ENCODE results near the gene WDTC1. TPM values are rescaled to one million over a fixed set of nuclear protein-coding genes. Genes with fewer than 3 reads are reported as not detected.

Gene WDTC1
- total and polyA plus RNA-seq, 2 of the 8 experiments (the other 6 are each of a cell fraction or from before 2014, with no cell fraction given): 7.5 to 18.7 TPM

GRCh38 chr1:27306892-27307761 is 72.7 kb downstream of the WDTC1 start:
- Histone ChIP-seq H3K9ac (replicated peaks in 1 of 4; ENCODE audit: extremely low read depth in 1 of 4, low read depth in 3 of 4, low read length in 3 of 4) (no peak overlapping the region), H4K91ac (replicated peaks; ENCODE audit: insufficient read length, low read length) (peak overlapping the region; percentile 49), H3K27ac (ENCODE audit: low read depth, low read length) (peak overlapping the region; percentile 57; the same call in 1 of the 2 replicates), H4K8ac (ENCODE audit: extremely low read depth, insufficient read depth, low read length) (peak overlapping the region; percentile 81; the same call in 1 of the 2 replicates), H2AFZ (ENCODE audit: low read length) (no peak overlapping the region), H3K36me3 (ENCODE audit: control insufficient read depth in 2 of 4, insufficient read depth in 4 of 4, low read length in 3 of 4) (no peaks in the 10 kb centered on the region), H3K23me2 (ENCODE audit: low read depth, low read length) (0 out of 2 replicates have a peak, but pooled peaks cover 3% of the 10 kb centered on the region), H2BK5ac (ENCODE audit: low read depth, low read length) (peak overlapping the region; percentile 96), H3K27me3 (replicated peaks in 1 of 4; ENCODE audit: control insufficient read depth in 3 of 4, extremely low read depth in 1 of 4, insufficient read depth in 3 of 4, low read length in 3 of 4) (no peaks in the 10 kb centered on the region), H3K18ac (ENCODE audit: extremely low read depth, low read length) (peak overlapping the region; percentile 93), H2BK15ac (ENCODE audit: low read length) (peak overlapping the region; percentile 97; the same call in 1 of the 2 replicates), H3K23ac (ENCODE audit: insufficient read length) (no peak overlapping the region), H3K4me3 (ENCODE audit: extremely low read depth in 1 of 4, insufficient read depth in 2 of 4, low read depth in 3 of 4, low read length in 4 of 4) (peak overlapping the region in 2 of 4 experiments; percentile 23 to 39; a peak in 4 of 8 replicates), H3K79me2 (ENCODE audit: control insufficient read depth in 1 of 2, insufficient read depth in 2 of 2, low read length in 2 of 2) (no peaks in the 10 kb centered on the region), H4K20me1 (replicated peaks in 1 of 2; ENCODE audit: control insufficient read depth in 1 of 2, insufficient read depth in 2 of 2, low read length in 2 of 2) (no peaks in the 10 kb centered on the region), H3K56ac (replicated peaks; ENCODE audit: insufficient read length, low read depth, low read length) (no peak overlapping the region), H2BK120ac (replicated peaks; ENCODE audit: low read depth, low read length) (peak overlapping the region; percentile 25), H3K4ac (replicated peaks; ENCODE audit: insufficient read length, low read depth, low read length) (peak overlapping the region; percentile 30), H2AK5ac (ENCODE audit: low read depth, low read length) (peak overlapping the region; percentile 88; the same call in 1 of the 2 replicates), H2BK12ac (ENCODE audit: low read depth, low read length) (peak overlapping the region; percentile 84; the same call in 1 of the 2 replicates), H3K4me2 (ENCODE audit: insufficient read depth in 1 of 2, low read depth in 2 of 2, low read length in 2 of 2) (peak overlapping the region; percentile 65 to 73), H3K4me1 (replicated peaks in 1 of 4; ENCODE audit: control insufficient read depth in 3 of 4, insufficient read depth in 4 of 4, low read length in 3 of 4) (peaks cover 11 to 15% (median 13%) of the 10 kb centered on the region in 4 experiments), H3K9me3 (ENCODE audit: insufficient read depth in 2 of 2, low read depth in 1 of 2, low read length in 1 of 2) (no peaks in the 10 kb centered on the region), H4K5ac (ENCODE audit: insufficient read length, low read depth, low read length) (peak overlapping the region; percentile 66), H2BK20ac (ENCODE audit: low read length) (peak overlapping the region; percentile 93; the same call in 1 of the 2 replicates), H3K79me1 (ENCODE audit: low read depth, low read length) (no peaks in the 10 kb centered on the region), H3K14ac (ENCODE audit: insufficient read length) (no peak overlapping the region)
- POLR2A ChIA-PET (ENCODE audit: partially characterized antibody): interaction anchor here (0.8 to 3.0 kb wide), 21 partner anchors 8 to 263 kb away, joined by 3 to 17 read pairs (median 5); partner anchors contain the start of genes CD164L2, SYTL1 and WDTC1
- peak in 1 of 2 experiments; percentile 76 for DNase-seq (ENCODE audit: low read depth in 1 of 2, low spot score in 2 of 2)
- CTCF ChIA-PET (ENCODE audit: partially characterized antibody): interaction anchor here (0.5 to 17.9 kb wide), 39 partner anchors 8 to 356 kb away, joined by 3 to 321 read pairs (median 4); partner anchors contain the start of genes AHDC1, CD164L2, GPR3 and MAP3K6
- WGBS, 2 experiments (ENCODE audit: extremely low coverage in 1 of 2, insufficient coverage in 1 of 2, insufficient read length in 1 of 2, insufficient replicate concordance in 2 of 2, low coverage in 1 of 2, low lambda C conversion rate in 2 of 2, missing lambda C conversion rate in 1 of 2): 37% methylated on average over 10 of the region's 11 CpGs; no CpG with 5 or more reads in 1 of the 2 experiments
- peak; percentile 90 for FAIRE-seq
- TF ChIP-seq RXRA (IDR thresholded peaks at IDR 0.05; ENCODE audit: insufficient read depth, low read depth, low read length) (no peak), RBBP5 (IDR thresholded peaks at IDR 0.05; ENCODE audit: borderline replicate concordance, low read depth, low read length) (peak; percentile 66; the same call in 1 of the 2 replicates), JUN (IDR thresholded peaks at IDR 0.05; ENCODE audit: low read depth, low read length) (no peak), E2F6 (IDR thresholded peaks at IDR 0.05) (no peak), TAF1 (IDR thresholded peaks at IDR 0.05; ENCODE audit: low read depth, low read length) (peak; percentile 62), SUZ12 (IDR thresholded peaks at IDR 0.05; ENCODE audit: low read length) (peak; percentile 45; the same call in 1 of the 2 replicates), ASH2L (IDR thresholded peaks at IDR 0.05; ENCODE audit: low read length) (peak; percentile 73), CTBP2 (IDR thresholded peaks at IDR 0.05; ENCODE audit: borderline replicate concordance, insufficient read depth, insufficient read length, low read length) (peak; percentile 54), SIX5 (IDR thresholded peaks at IDR 0.05; ENCODE audit: low read depth, low read length) (no peak), SP1 (IDR thresholded peaks at IDR 0.05; ENCODE audit: low read depth, low read length) (peak; percentile 53; the same call in 1 of the 2 replicates)
